Measurements from ENCODE around the gene RAB8A. TPM values are rescaled to one million over a fixed set of nuclear protein-coding genes. Genes with fewer than 3 reads are reported as not detected.

The RAB8A gene
- total and polyA plus RNA-seq, 2 donors from 2014 or later, result 38.5 to 75.6 TPM

GRCh38 chr19:16160943-16161560, 49.4 kb downstream of the RAB8A start:
- no peak for DNase-seq
- Histone ChIP-seq H3K4me1 (ENCODE audit: control insufficient read depth in 2 of 3, insufficient read depth in 2 of 3, low read depth in 1 of 3, low read length in 3 of 3) (no peaks in the 10 kb centered on the region), H3K9me3 (ENCODE audit: control insufficient read depth in 2 of 3, insufficient read depth in 1 of 3, low read length in 3 of 3) (no peaks in the 10 kb centered on the region), H3K27me3 (ENCODE audit: control insufficient read depth, insufficient read depth, low read length) (no peaks in the 10 kb centered on the region), H3K9ac (ENCODE audit: low read length in 3 of 3) (no peak overlapping the region), H3K4me3 (ENCODE audit: low read length in 3 of 3) (no peak overlapping the region), H3K36me3 (ENCODE audit: control insufficient read depth in 2 of 3, insufficient read depth in 3 of 3, low read length in 3 of 3) (no peaks in the 10 kb centered on the region), H3K27ac (ENCODE audit: low read depth in 2 of 2, low read length in 2 of 2) (no peak overlapping the region)
- FAIRE-seq, result no peak
- intact Hi-C loops (cut with DNase I), result no loop called here
- TF ChIP-seq CTCF (IDR thresholded peaks at IDR 0.05; ENCODE audit: borderline replicate concordance, extremely low read depth, insufficient read depth), result no peak

DNA sequence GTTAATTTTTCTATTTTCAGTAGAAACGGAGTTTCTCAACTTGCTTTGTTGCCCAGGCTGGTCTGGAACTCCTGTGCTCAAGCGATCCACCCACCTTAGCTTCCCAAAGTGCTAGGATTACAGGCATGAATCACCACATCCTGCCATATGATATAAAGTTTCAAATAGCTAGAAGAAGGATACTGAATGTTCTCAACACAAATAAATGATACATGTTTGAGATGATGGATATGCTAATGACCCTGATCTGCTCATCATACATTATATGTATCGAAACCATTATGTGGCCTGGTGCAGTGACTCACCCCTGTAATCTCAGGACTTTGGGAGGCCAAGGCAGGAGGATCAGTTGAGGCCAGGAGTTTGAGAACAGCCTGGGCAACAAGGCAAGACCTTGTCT, 50.2 kb downstream of the RAB8A start:
- H3K4me1 ChIP-seq (ENCODE audit: control insufficient read depth in 2 of 3, insufficient read depth in 2 of 3, low read depth in 1 of 3, low read length in 3 of 3), result no peaks in the 10 kb centered on the region
- H3K9me3 ChIP-seq (ENCODE audit: control insufficient read depth in 2 of 3, insufficient read depth in 1 of 3, low read length in 3 of 3), result no peaks in the 10 kb centered on the region
- FAIRE-seq, result no peak
- no peak overlapping the region for H3K9ac ChIP-seq (ENCODE audit: low read length in 3 of 3)
- intact Hi-C loops (cut with DNase I), result no loop called here
- no peak for DNase-seq
- H3K27me3 ChIP-seq (ENCODE audit: control insufficient read depth, insufficient read depth, low read length), result no peaks in the 10 kb centered on the region
- TF ChIP-seq CTCF (IDR thresholded peaks at IDR 0.05; ENCODE audit: borderline replicate concordance, extremely low read depth, insufficient read depth), result no peak
- H3K4me3 ChIP-seq (ENCODE audit: low read length in 3 of 3), result no peak overlapping the region
- H3K36me3 ChIP-seq (ENCODE audit: control insufficient read depth in 2 of 3, insufficient read depth in 3 of 3, low read length in 3 of 3), result no peaks in the 10 kb centered on the region
- no peak overlapping the region for H3K27ac ChIP-seq (ENCODE audit: low read depth in 2 of 2, low read length in 2 of 2)

GRCh38 chr19:16164222-16164890, 52.7 kb downstream of the RAB8A start:
- no peaks in the 10 kb centered on the region for H3K4me1 ChIP-seq (ENCODE audit: control insufficient read depth in 2 of 3, insufficient read depth in 2 of 3, low read depth in 1 of 3, low read length in 3 of 3)
- FAIRE-seq (no peak), DNase-seq (no peak)

More at GRCh38 chr19:16164222-16164890, 52.7 kb downstream of the RAB8A start:
- TF ChIP-seq CTCF (IDR thresholded peaks at IDR 0.05; ENCODE audit: borderline replicate concordance, extremely low read depth, insufficient read depth), result no peak
- no peaks in the 10 kb centered on the region for H3K36me3 ChIP-seq (ENCODE audit: control insufficient read depth in 2 of 3, insufficient read depth in 3 of 3, low read length in 3 of 3)
- H3K4me3 ChIP-seq (ENCODE audit: low read length in 3 of 3), result no peak overlapping the region
- H3K9me3 ChIP-seq (ENCODE audit: control insufficient read depth in 2 of 3, insufficient read depth in 1 of 3, low read length in 3 of 3), result no peaks in the 10 kb centered on the region
- no peaks in the 10 kb centered on the region for H3K27me3 ChIP-seq (ENCODE audit: control insufficient read depth, insufficient read depth, low read length)
- H3K27ac ChIP-seq (ENCODE audit: low read depth in 2 of 2, low read length in 2 of 2), result no peak overlapping the region
- H3K9ac ChIP-seq (ENCODE audit: low read length in 3 of 3), result no peak overlapping the region
- intact Hi-C loops (cut with DNase I), result no loop called here

Data from kidney (tissue), 14 donors.